Measurements from ENCODE around the gene SPATA6L. TPM values are rescaled to one million over a fixed set of nuclear protein-coding genes. Genes with fewer than 3 reads are reported as not detected.

The SPATA6L gene
- total RNA-seq, 3 donors from 2014 or later (not counting 1 experiment from before 2014, with no cell fraction given) = 2.0 to 4.7 (median 4.3) TPM

DNA sequence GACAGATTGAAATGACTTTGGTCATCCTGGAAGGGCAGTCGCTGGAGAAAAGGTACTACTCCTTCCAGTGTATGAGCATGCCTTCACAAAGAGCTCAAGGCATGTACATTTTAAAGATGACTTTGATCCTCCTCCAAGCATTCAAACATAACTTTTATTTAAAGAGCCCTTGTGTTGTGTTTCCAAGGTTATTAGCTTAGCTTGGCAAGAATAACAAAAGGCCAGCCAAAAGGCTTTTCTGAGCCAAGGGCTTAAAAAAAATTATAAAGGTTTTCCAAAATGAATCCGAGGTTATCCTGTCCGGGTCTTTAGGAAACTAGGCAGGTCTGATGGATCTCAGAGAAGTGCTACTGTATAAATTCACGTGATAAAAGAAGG is 75.2 kb downstream of the SPATA6L start:
- H3K4me1 ChIP-seq (ENCODE audit: control insufficient read depth, insufficient read depth, low read length) = peaks cover under 1% of the 10 kb centered on the region
- H3K9me3 ChIP-seq (ENCODE audit: control insufficient read depth, insufficient read depth, low read length) = no peaks in the 10 kb centered on the region
- Mint-ChIP-seq H3K27ac (no peak overlapping the region), H3K36me3 (no peaks in the 10 kb centered on the region), H3K9me3 (no peaks in the 10 kb centered on the region), H3K27me3 (ENCODE audit: low read depth in 2 of 2) (peaks cover 0 to 8% of the 10 kb centered on the region in 2 donors), H3K4me1 (peaks cover 0 to under 1% of the 10 kb centered on the region in 2 donors), H3K4me3 (no peak overlapping the region)
- DNase-seq (no peak), ATAC-seq (no peak)
- intact Hi-C loops (cut with micrococcal nuclease) = no loop called here
- TF ChIP-seq, protein P1, sequence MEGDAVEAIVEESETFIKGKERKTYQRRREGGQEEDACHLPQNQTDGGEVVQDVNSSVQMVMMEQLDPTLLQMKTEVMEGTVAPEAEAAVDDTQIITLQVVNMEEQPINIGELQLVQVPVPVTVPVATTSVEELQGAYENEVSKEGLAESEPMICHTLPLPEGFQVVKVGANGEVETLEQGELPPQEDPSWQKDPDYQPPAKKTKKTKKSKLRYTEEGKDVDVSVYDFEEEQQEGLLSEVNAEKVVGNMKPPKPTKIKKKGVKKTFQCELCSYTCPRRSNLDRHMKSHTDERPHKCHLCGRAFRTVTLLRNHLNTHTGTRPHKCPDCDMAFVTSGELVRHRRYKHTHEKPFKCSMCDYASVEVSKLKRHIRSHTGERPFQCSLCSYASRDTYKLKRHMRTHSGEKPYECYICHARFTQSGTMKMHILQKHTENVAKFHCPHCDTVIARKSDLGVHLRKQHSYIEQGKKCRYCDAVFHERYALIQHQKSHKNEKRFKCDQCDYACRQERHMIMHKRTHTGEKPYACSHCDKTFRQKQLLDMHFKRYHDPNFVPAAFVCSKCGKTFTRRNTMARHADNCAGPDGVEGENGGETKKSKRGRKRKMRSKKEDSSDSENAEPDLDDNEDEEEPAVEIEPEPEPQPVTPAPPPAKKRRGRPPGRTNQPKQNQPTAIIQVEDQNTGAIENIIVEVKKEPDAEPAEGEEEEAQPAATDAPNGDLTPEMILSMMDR (IDR thresholded peaks at IDR 0.05) = no peak
- H3K36me3 ChIP-seq (ENCODE audit: control insufficient read depth, insufficient read depth, low read length) = no peaks in the 10 kb centered on the region
- 91% methylated on average over 4 of the region's 4 CpGs for WGBS (ENCODE audit: insufficient coverage)
- no peak overlapping the region for H3K4me3 ChIP-seq (ENCODE audit: low read length)
- H3K27me3 ChIP-seq (ENCODE audit: control insufficient read depth, insufficient read depth, low read length) = no peaks in the 10 kb centered on the region
- H3K27ac ChIP-seq (ENCODE audit: low read length) = no peak overlapping the region

DNA sequence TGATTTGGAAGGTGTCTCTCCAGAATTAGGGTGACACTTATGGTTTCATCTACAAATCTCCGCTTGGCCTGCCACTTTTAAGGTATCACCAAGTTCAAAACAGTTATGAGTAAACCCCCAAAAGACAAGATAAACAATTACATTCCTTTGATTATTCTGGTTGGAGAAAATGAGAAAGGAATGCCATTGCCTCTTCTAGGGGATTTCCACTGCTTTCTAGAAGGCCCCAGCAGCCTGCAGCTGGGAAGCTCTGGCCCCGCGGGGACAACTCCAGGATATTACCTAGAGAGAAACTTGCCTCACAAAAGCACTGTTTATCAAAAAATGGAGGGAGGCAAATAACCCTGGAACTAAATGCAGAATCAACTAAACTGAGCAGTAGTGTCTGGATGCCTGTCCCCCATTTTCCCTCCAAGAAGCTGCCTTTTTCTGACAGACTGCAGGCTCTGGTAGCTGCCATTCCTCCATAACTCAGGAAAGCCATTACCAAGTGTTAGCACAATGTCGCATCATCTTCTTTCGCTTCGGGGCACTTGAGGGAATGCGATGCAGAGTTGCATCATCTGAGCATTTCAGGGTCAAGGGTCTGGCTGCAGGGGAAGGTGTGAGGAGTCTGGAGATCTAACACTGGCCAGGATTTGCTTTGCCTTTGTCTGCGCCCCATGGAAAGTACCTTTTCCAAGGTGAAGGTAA is 75.7 kb downstream of the SPATA6L start:
- Mint-ChIP-seq H3K4me1 (no peaks in the 10 kb centered on the region), H3K27me3 (ENCODE audit: low read depth in 2 of 2) (peaks cover 0 to 8% of the 10 kb centered on the region in 2 donors), H3K4me3 (no peak overlapping the region), H3K9me3 (no peaks in the 10 kb centered on the region), H3K36me3 (no peaks in the 10 kb centered on the region), H3K27ac (no peak overlapping the region)
- no peaks in the 10 kb centered on the region for H3K4me1 ChIP-seq (ENCODE audit: control insufficient read depth, insufficient read depth, low read length)
- H3K9me3 ChIP-seq (ENCODE audit: control insufficient read depth, insufficient read depth, low read length) = no peaks in the 10 kb centered on the region
- intact Hi-C loops (cut with micrococcal nuclease) = no loop called here
- TF ChIP-seq, protein P1 (IDR thresholded peaks at IDR 0.05) = no peak
- H3K27ac ChIP-seq (ENCODE audit: low read length) = no peak overlapping the region
- ATAC-seq (no peak), DNase-seq (no peak)
- no peak overlapping the region for H3K4me3 ChIP-seq (ENCODE audit: low read length)
- H3K27me3 ChIP-seq (ENCODE audit: control insufficient read depth, insufficient read depth, low read length) = no peaks in the 10 kb centered on the region
- no peaks in the 10 kb centered on the region for H3K36me3 ChIP-seq (ENCODE audit: control insufficient read depth, insufficient read depth, low read length)
- WGBS (ENCODE audit: insufficient coverage) = 97% methylated on average over 8 of the region's 8 CpGs

DNA sequence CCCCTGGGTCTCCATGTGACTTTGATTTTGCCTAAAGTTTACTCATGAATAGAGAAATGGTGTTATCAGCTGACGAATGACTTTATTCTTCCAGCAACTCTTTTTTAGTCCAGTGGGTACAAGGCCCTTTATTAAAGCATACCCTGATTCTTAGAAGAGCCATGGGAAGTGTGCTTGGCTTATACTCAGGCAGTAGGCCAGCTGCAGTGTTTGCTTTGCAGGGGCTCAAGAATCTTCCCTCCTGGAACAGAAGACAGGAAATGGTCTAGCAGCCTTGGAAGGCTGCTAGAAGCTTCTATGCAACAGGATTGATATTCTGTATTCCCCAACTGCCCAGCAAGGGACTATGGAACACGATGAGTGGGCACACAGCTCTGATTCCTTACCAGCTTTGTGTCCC is 77.6 kb downstream of the SPATA6L start:
- no peaks in the 10 kb centered on the region for H3K4me1 Mint-ChIP-seq
- Histone ChIP-seq H3K4me3 (ENCODE audit: low read length) (no peak overlapping the region), H3K9me3 (ENCODE audit: control insufficient read depth, insufficient read depth, low read length) (no peaks in the 10 kb centered on the region), H3K4me1 (ENCODE audit: control insufficient read depth, insufficient read depth, low read length) (no peaks in the 10 kb centered on the region), H3K36me3 (ENCODE audit: control insufficient read depth, insufficient read depth, low read length) (no peaks in the 10 kb centered on the region), H3K27me3 (ENCODE audit: control insufficient read depth, insufficient read depth, low read length) (no peaks in the 10 kb centered on the region), H3K27ac (ENCODE audit: low read length) (no peak overlapping the region)
- H3K27me3 Mint-ChIP-seq (ENCODE audit: low read depth in 2 of 2) = peaks cover 0 to 6% of the 10 kb centered on the region in 2 donors
- no peak overlapping the region for H3K4me3 Mint-ChIP-seq
- H3K27ac Mint-ChIP-seq = no peak overlapping the region
- TF ChIP-seq, protein P1 (IDR thresholded peaks at IDR 0.05) = no peak
- H3K36me3 Mint-ChIP-seq = no peaks in the 10 kb centered on the region
- ATAC-seq (no peak), DNase-seq (no peak)
- intact Hi-C loops (cut with micrococcal nuclease) = no loop called here
- WGBS (ENCODE audit: insufficient coverage) = 93% methylated on average over 1 of the region's 2 CpGs
- H3K9me3 Mint-ChIP-seq = no peaks in the 10 kb centered on the region

DNA sequence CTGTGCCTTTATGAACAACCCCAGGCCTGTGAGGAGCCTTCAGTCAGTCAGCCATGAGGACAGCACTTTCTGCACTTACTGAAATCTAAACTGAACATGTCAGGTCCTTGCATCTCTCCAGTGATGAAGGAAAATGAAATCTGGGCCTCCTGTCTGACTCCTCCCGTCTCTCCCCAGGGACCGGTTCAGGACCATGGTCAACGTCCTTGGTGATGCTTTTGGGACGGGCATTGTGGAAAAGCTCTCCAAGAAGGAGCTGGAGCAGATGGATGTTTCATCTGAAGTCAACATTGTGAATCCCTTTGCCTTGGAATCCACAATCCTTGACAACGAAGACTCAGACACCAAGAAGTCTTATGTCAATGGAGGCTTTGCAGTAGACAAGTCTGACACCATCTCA is 81.1 kb downstream of the SPATA6L start:
- Mint-ChIP-seq H3K36me3 (no peaks in the 10 kb centered on the region), H3K27ac (no peak overlapping the region), H3K9me3 (no peaks in the 10 kb centered on the region), H3K4me3 (no peak overlapping the region), H3K4me1 (no peaks in the 10 kb centered on the region), H3K27me3 (ENCODE audit: low read depth in 2 of 2) (no peaks in the 10 kb centered on the region)
- Histone ChIP-seq H3K27me3 (ENCODE audit: control insufficient read depth, insufficient read depth, low read length) (no peaks in the 10 kb centered on the region), H3K27ac (ENCODE audit: low read length) (no peak overlapping the region), H3K4me3 (ENCODE audit: low read length) (no peak overlapping the region), H3K9me3 (ENCODE audit: control insufficient read depth, insufficient read depth, low read length) (no peaks in the 10 kb centered on the region), H3K36me3 (ENCODE audit: control insufficient read depth, insufficient read depth, low read length) (no peaks in the 10 kb centered on the region), H3K4me1 (ENCODE audit: control insufficient read depth, insufficient read depth, low read length) (no peaks in the 10 kb centered on the region)
- ATAC-seq (no peak), DNase-seq (no peak)
- intact Hi-C loops (cut with micrococcal nuclease) = no loop called here
- WGBS (ENCODE audit: insufficient coverage) = 95% methylated on average over 5 of the region's 5 CpGs
- TF ChIP-seq, protein P1 (IDR thresholded peaks at IDR 0.05) = no peak
